Measurements from ENCODE around the gene TECTB. TPM values are rescaled to one million over a fixed set of nuclear protein-coding genes. Genes with fewer than 3 reads are reported as not detected.

TECTB gene
- total and polyA plus RNA-seq, 4 donors: not detected

DNA sequence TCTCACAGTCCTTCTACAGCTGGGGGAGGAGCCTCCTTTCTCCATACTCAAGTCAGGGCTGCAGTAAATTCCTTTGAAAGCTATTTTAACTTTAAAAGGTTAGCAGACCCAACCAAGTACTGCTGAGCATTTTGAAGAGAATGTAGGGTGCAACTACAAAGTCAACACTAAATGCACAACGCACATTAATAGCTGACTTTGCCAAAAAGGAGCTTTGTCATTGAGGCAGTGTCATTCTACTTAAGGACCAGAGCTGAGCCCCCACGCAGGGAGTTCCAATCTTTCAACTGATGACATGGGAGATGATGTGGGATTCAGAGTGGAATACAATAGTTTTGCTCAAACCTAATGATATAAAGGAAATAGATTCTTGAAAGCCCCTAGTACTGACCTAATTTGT is 20.3 kb downstream of the TECTB start:
- H3K4me1 ChIP-seq (ENCODE audit: control insufficient read depth in 5 of 5, insufficient read depth in 5 of 5, low read length in 5 of 5): no peaks in the 10 kb centered on the region
- H3K9ac ChIP-seq (ENCODE audit: insufficient read depth in 1 of 2, low read length in 2 of 2): no peak overlapping the region
- no peaks in the 10 kb centered on the region for H3K9me3 ChIP-seq (ENCODE audit: control insufficient read depth in 4 of 4, insufficient read depth in 3 of 4, low read length in 3 of 4)
- WGBS, 2 donors: 71 to 86% methylated on average over 2 of the region's 2 CpGs
- ATAC-seq (ENCODE audit: insufficient read depth, low FRiP score) (no peak), DNase-seq (no peak)
- H3K36me3 ChIP-seq (ENCODE audit: control insufficient read depth in 4 of 4, insufficient read depth in 4 of 4, low read length in 4 of 4): no peaks in the 10 kb centered on the region
- TF ChIP-seq, protein P1, sequence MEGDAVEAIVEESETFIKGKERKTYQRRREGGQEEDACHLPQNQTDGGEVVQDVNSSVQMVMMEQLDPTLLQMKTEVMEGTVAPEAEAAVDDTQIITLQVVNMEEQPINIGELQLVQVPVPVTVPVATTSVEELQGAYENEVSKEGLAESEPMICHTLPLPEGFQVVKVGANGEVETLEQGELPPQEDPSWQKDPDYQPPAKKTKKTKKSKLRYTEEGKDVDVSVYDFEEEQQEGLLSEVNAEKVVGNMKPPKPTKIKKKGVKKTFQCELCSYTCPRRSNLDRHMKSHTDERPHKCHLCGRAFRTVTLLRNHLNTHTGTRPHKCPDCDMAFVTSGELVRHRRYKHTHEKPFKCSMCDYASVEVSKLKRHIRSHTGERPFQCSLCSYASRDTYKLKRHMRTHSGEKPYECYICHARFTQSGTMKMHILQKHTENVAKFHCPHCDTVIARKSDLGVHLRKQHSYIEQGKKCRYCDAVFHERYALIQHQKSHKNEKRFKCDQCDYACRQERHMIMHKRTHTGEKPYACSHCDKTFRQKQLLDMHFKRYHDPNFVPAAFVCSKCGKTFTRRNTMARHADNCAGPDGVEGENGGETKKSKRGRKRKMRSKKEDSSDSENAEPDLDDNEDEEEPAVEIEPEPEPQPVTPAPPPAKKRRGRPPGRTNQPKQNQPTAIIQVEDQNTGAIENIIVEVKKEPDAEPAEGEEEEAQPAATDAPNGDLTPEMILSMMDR (IDR thresholded peaks at IDR 0.05; ENCODE audit: control extremely low read depth, extremely low read depth): no peak
- no peak overlapping the region for H3K27ac ChIP-seq (ENCODE audit: low read depth in 1 of 2, low read length in 1 of 2)
- no peaks in the 10 kb centered on the region for H3K27me3 ChIP-seq (ENCODE audit: control insufficient read depth in 3 of 3, insufficient read depth in 3 of 3, low read length in 2 of 3)
- no peak overlapping the region for H3K4me3 ChIP-seq

DNA sequence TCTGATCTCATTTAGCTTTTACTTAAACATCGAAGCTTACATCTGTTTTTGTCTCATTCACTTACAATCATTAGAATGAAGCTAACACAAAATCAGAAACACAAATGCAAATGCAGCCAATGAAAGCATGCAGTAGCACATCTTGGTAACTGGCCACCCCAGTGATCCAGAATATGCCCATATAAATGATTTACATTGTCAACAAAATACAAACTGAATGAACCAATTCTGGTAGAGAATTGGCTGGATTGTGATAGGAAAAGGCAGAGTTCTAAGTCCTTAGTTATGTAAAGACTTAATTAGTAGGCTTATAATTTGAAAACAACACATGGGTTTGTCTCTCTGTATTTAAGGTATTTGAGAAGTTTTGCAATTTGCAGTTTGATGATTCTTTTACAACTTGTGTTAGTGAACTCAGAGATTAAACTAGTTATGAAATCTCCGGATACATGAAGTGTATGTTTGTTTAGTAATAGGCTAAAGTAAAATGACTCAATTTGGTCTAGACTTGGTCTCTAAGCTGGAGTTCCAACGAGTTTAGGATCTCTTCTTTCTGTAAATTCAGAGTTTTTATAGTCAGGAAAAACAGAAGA is 21.2 kb downstream of the TECTB start:
- WGBS, 2 donors: 62 to 79% methylated on average over 3 of the region's 3 CpGs
- peak; percentile 50 for ATAC-seq (ENCODE audit: insufficient read depth, low FRiP score)

GRCh38 chr10:112307358-112308124 is 24.3 kb downstream of the TECTB start:
- H3K9ac ChIP-seq (ENCODE audit: insufficient read depth in 1 of 2, low read length in 2 of 2): no peak overlapping the region
- DNase-seq: peak; percentile 10 to 32 (median 24)
- no peak overlapping the region for H3K27ac ChIP-seq (ENCODE audit: low read depth in 1 of 2, low read length in 1 of 2)
- H3K36me3 ChIP-seq (ENCODE audit: control insufficient read depth in 4 of 4, insufficient read depth in 4 of 4, low read length in 4 of 4): no peaks in the 10 kb centered on the region
- H3K9me3 ChIP-seq (ENCODE audit: control insufficient read depth in 4 of 4, insufficient read depth in 3 of 4, low read length in 3 of 4): no peaks in the 10 kb centered on the region
- peak; percentile 76 for ATAC-seq (ENCODE audit: insufficient read depth, low FRiP score)
- H3K27me3 ChIP-seq (ENCODE audit: control insufficient read depth in 3 of 3, insufficient read depth in 3 of 3, low read length in 2 of 3): no peaks in the 10 kb centered on the region
- 48 to 56% methylated on average over 7 of the region's 7 CpGs for WGBS, 2 donors
- H3K4me3 ChIP-seq: no peak overlapping the region
- TF ChIP-seq, protein P1 (IDR thresholded peaks at IDR 0.05; ENCODE audit: control extremely low read depth, extremely low read depth): peak; percentile 8
- no peaks in the 10 kb centered on the region for H3K4me1 ChIP-seq (ENCODE audit: control insufficient read depth in 5 of 5, insufficient read depth in 5 of 5, low read length in 5 of 5)

More for the DNA sequence above, 21.2 kb downstream of the TECTB start:
- H3K4me1 ChIP-seq (ENCODE audit: control insufficient read depth in 5 of 5, insufficient read depth in 5 of 5, low read length in 5 of 5): no peaks in the 10 kb centered on the region
- H3K27me3 ChIP-seq (ENCODE audit: control insufficient read depth in 3 of 3, insufficient read depth in 3 of 3, low read length in 2 of 3): no peaks in the 10 kb centered on the region
- no peaks in the 10 kb centered on the region for H3K9me3 ChIP-seq (ENCODE audit: control insufficient read depth in 4 of 4, insufficient read depth in 3 of 4, low read length in 3 of 4)
- no peak for DNase-seq
- no peaks in the 10 kb centered on the region for H3K36me3 ChIP-seq (ENCODE audit: control insufficient read depth in 4 of 4, insufficient read depth in 4 of 4, low read length in 4 of 4)
- no peak overlapping the region for H3K9ac ChIP-seq (ENCODE audit: insufficient read depth in 1 of 2, low read length in 2 of 2)
- no peak overlapping the region for H3K4me3 ChIP-seq
- no peak overlapping the region for H3K27ac ChIP-seq (ENCODE audit: low read depth in 1 of 2, low read length in 1 of 2)
- TF ChIP-seq, protein P1 (IDR thresholded peaks at IDR 0.05; ENCODE audit: control extremely low read depth, extremely low read depth): no peak
